Endothelial cell (in vitro differentiated cells): ENCODE data around the gene YIF1B. TPM values are rescaled to one million over a fixed set of nuclear protein-coding genes. Genes with fewer than 3 reads are reported as not detected.

Experiments
- DNase-seq: peaks from one replicate; pipeline ENCODE4 v3.0.0; 2021; ENCODE audit warnings: low spot score
- H3K27ac Mint-ChIP-seq: one replicate; pipeline ENCODE4 v1.8.0; 2021; ENCODE audit warnings: mixed read lengths, inconsistent platforms; ENCODE audit not compliant: unreplicated experiment
- H3K27me3 Mint-ChIP-seq: one replicate; pipeline ENCODE4 v1.8.0; 2021; ENCODE audit warnings: mild to moderate bottlenecking, moderate library complexity, mixed read lengths, inconsistent platforms; ENCODE audit not compliant: unreplicated experiment
- H3K36me3 Mint-ChIP-seq: one replicate; pipeline ENCODE4 v1.8.0; 2021; ENCODE audit warnings: mild to moderate bottlenecking, low read depth, mixed read lengths, inconsistent platforms; ENCODE audit not compliant: unreplicated experiment
- H3K4me1 Mint-ChIP-seq: one replicate; pipeline ENCODE4 v1.8.0; 2021; ENCODE audit warnings: mild to moderate bottlenecking, mixed read lengths, inconsistent platforms; ENCODE audit not compliant: unreplicated experiment
- H3K4me3 Mint-ChIP-seq: one replicate; pipeline ENCODE4 v1.8.0; 2021; ENCODE audit warnings: mild to moderate bottlenecking, mixed read lengths, inconsistent platforms; ENCODE audit not compliant: unreplicated experiment
- H3K9me3 Mint-ChIP-seq: one replicate; pipeline ENCODE4 v1.8.0; 2021; ENCODE audit warnings: mixed read lengths, inconsistent platforms; ENCODE audit not compliant: unreplicated experiment
- total RNA-seq: library from RNA; stranded (reverse); fragmentation: NEBNext Ultra II Directional; extraction: Animal tissue kit (Norgen Biotek cat#: 25700); gene quantifications from one replicate; pipeline ENCODE4 v1.2.1, GENCODE V29; 2021; ENCODE audit not compliant: unreplicated experiment
- TF ChIP-seq, protein P1 (sequence below): fragments of 200-600 bp; sonication (generic); IDR thresholded peaks from one replicate; pipeline ENCODE4 v1.5.0; 2021; ENCODE audit warnings: antibody characterized with exemption; ENCODE audit not compliant: unreplicated experiment

The YIF1B gene
- total RNA-seq, 1 donor from 2014 or later, result 55.2 TPM

DNA sequence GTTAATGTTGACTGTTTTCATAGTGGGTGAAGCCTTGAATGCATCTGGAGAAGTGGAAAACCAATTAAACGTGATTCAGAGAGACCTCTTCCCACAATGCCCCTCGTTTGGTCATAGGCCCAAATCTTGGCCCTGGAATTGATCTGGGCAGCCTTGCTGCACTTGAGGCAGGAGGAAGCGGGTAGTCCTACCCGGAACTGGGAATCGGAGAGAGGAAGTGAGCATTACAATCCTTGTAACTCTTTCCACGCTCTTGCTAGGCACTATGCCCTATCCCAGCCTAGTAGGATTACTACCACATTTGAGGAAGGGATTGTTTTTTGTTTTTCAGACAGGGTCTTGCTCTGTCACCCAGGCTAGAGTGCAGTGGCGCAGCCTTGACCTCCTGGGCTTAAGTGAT is 7.5 kb upstream of the YIF1B start:
- H3K4me1 Mint-ChIP-seq, result peaks cover 32% of the 10 kb centered on the region
- TF ChIP-seq, protein P1, sequence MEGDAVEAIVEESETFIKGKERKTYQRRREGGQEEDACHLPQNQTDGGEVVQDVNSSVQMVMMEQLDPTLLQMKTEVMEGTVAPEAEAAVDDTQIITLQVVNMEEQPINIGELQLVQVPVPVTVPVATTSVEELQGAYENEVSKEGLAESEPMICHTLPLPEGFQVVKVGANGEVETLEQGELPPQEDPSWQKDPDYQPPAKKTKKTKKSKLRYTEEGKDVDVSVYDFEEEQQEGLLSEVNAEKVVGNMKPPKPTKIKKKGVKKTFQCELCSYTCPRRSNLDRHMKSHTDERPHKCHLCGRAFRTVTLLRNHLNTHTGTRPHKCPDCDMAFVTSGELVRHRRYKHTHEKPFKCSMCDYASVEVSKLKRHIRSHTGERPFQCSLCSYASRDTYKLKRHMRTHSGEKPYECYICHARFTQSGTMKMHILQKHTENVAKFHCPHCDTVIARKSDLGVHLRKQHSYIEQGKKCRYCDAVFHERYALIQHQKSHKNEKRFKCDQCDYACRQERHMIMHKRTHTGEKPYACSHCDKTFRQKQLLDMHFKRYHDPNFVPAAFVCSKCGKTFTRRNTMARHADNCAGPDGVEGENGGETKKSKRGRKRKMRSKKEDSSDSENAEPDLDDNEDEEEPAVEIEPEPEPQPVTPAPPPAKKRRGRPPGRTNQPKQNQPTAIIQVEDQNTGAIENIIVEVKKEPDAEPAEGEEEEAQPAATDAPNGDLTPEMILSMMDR, result no peak
- peaks cover 22% of the 10 kb centered on the region for H3K36me3 Mint-ChIP-seq
- H3K9me3 Mint-ChIP-seq, result no peaks in the 10 kb centered on the region
- peak overlapping the region; percentile 54 for H3K27ac Mint-ChIP-seq
- peaks cover 15% of the 10 kb centered on the region for H3K27me3 Mint-ChIP-seq
- H3K4me3 Mint-ChIP-seq, result no peak overlapping the region
- DNase-seq, result no peak

- TF ChIP-seq, protein P1, result no peak
- no peak for DNase-seq
- Mint-ChIP-seq H3K27me3 (peaks cover 18% of the 10 kb centered on the region), H3K9me3 (no peaks in the 10 kb centered on the region), H3K4me1 (peaks cover 41% of the 10 kb centered on the region), H3K4me3 (peak overlapping the region; percentile 74), H3K27ac (no peak overlapping the region), H3K36me3 (peaks cover 12% of the 10 kb centered on the region)
Observed at GRCh38 chr19:38321646-38322196, 6.0 kb upstream of the YIF1B start.

DNA sequence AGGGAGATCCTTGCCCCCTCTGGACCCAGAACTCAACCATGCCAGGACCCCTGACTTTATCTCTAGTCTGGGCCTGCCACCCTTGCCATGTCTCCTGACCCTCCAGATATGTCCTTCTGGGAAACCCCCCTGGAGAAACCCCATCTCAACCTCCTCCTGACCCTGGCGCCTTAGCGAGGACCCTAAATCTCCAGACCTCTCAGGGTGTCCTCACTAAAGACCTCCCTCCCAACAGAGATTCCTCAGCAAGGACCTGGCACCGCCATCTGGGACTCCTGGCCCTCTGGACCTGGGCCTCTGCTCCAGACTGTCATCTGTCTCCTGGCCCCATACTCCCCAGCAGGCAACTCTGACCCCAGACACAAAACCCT is 5.2 kb upstream of the YIF1B start:
- Mint-ChIP-seq H3K27ac (peak overlapping the region; percentile 64), H3K4me3 (peak overlapping the region; percentile 88), H3K36me3 (peaks cover 10% of the 10 kb centered on the region), H3K9me3 (no peaks in the 10 kb centered on the region), H3K27me3 (peaks cover 18% of the 10 kb centered on the region), H3K4me1 (peaks cover 42% of the 10 kb centered on the region)
- no peak for DNase-seq
- TF ChIP-seq, protein P1, result no peak

DNA sequence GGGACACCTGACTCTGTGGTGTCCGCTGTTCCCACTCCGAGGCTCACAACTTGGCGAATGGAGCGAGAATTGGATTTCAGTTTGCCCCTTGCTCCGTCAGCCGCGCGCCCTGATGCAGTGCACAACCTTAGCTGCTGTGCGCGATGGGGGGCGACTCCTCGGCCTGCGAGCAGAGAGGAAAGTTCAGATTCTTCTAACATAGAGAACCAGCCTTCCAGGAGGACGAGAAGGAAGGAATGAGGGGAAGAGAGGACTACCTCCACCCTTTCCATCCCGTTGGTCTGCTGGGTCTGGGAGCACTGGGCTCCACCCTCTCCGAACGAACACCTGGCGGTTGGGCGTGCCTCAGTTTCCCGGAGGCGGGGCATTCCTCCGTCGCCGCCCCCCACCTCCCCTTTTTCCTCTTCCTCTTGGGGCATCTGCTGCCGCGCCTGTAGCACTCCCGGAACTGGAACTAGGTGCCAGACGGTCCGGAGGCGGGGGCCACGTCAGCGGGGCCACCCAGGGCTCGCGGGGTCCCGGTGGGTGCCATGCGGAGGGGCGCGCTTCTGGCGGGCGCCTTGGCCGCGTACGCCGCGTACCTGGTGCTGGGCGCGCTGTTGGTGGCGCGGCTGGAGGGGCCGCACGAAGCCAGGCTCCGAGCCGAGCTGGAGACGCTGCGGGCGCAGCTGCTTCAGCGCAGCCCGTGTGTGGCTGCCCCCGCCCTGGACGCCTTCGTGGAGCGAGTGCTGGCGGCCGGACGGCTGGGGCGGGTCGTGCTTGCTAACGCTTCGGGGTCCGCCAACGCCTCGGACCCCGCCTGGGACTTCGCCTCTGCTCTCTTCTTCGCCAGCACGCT is 3.9 kb upstream of the YIF1B start, which contains the start of gene KCNK6:
KCNK6 (plus strand) TSS at position 425 of the 838 bp plus-strand sequence; CDS start at position 531, 106 bp downstream.
- Mint-ChIP-seq H3K27me3 (peaks cover 18% of the 10 kb centered on the region), H3K4me3 (peak within 1 kb of the TSS; percentile 88), H3K4me1 (peaks cover 42% of the 10 kb centered on the region), H3K36me3 (peaks cover 3% of the 10 kb centered on the region), H3K9me3 (no peaks in the 10 kb centered on the region), H3K27ac (no peak within 1 kb of the TSS)
- peak; percentile 38 for DNase-seq
- TF ChIP-seq, protein P1, result no peak

DNA sequence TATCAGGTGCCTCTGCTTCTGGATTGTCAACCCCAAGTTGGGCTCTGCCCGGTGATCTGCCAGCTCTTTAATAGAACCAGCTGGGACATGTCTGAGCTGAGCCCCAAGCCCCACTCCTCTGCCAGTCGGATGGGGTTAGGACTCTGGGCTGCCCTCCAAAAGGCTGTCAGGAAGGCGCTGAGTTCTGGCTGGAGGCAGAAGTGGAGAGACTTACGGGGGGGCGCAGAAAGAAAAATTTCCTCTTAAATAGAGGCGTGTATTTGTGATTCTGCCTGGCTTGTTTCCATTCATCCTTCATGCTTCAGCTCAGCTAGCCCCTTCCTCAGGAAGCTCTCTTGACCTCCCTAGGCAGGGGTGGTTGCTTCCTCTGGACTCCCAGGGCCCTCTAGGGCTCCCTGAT is 2.9 kb upstream of the YIF1B start:
- H3K27me3 Mint-ChIP-seq, result peaks cover 18% of the 10 kb centered on the region
- H3K4me1 Mint-ChIP-seq, result peaks cover 42% of the 10 kb centered on the region
- H3K27ac Mint-ChIP-seq, result no peak overlapping the region
- H3K9me3 Mint-ChIP-seq, result no peaks in the 10 kb centered on the region
- no peak for DNase-seq
- TF ChIP-seq, protein P1, result no peak
- peak overlapping the region; percentile 81 for H3K4me3 Mint-ChIP-seq
- peaks cover 3% of the 10 kb centered on the region for H3K36me3 Mint-ChIP-seq
